CD4-positive, alpha-beta T cell (primary cell): ENCODE measurements around the gene GRM4. TPM values are rescaled to one million over a fixed set of nuclear protein-coding genes. Genes with fewer than 3 reads are reported as not detected.

Experiments used
- ATAC-seq: fragments of 200-7000 bp; cut with Tn5 transposase; one replicate; pipeline ENCODE4 v1.10.0; 2022; ENCODE audit warnings: mild to moderate bottlenecking; ENCODE audit not compliant: poor library complexity
- CTCF ChIA-PET: fragments of 350-600 bp; sonication (Branson Sonifier 250); formaldehyde crosslinking; loops from one replicate; lab custom pipeline; 2021; ENCODE audit warnings: antibody characterized with exemption, inconsistent platforms; lab: Charles Lee
- POLR2A ChIA-PET: fragments of 350-600 bp; sonication (Branson Sonifier 250); formaldehyde crosslinking; loops from one replicate; lab custom pipeline; 2021; ENCODE audit warnings: antibody characterized with exemption, inconsistent platforms; lab: Charles Lee
- DNase-seq, 14 experiments: peaks; one replicate each; pipeline ENCODE4 v3.0.0-alpha.2; 2013 to 2020; ENCODE audit warnings: mixed read lengths in 2 of 14
- H3K27ac ChIP-seq, 2 donors: one replicate each; pipeline versions ENCODE4 v1.5.1 to v1.7.0; 2013; ENCODE audit warnings: low read length in 2 of 2, low read depth in 1 of 2, mild to moderate bottlenecking in 1 of 2
- H3K27me3 ChIP-seq, 2 experiments: 1 replicate in 1 of 2; 2 replicates in 1 of 2; pipeline versions ENCODE4 v1.6.1 to v1.7.0; 2013; ENCODE audit warnings: low read length in 2 of 2, control low read depth in 1 of 2, mild to moderate bottlenecking in 1 of 2, moderate library complexity in 1 of 2; ENCODE audit not compliant: insufficient read depth in 2 of 2, control insufficient read depth in 1 of 2
- H3K36me3 ChIP-seq: one replicate; pipeline ENCODE4 v1.6.1; 2013; ENCODE audit warnings: low read length, control low read depth; ENCODE audit not compliant: insufficient read depth
- H3K4me1 ChIP-seq: one replicate; pipeline ENCODE4 v1.6.1; 2013; ENCODE audit warnings: low read length, control low read depth; ENCODE audit not compliant: insufficient read depth
- H3K4me3 ChIP-seq: one replicate; pipeline ENCODE4 v1.5.1; 2013; ENCODE audit warnings: mild to moderate bottlenecking, low read length, moderate library complexity
- H3K9me3 ChIP-seq, 2 experiments: 1 replicate in 1 of 2; 2 replicates in 1 of 2; pipeline versions ENCODE4 v1.6.1 to v1.7.0; 2013; ENCODE audit warnings: low read length in 2 of 2, mild to moderate bottlenecking in 2 of 2, control low read depth in 1 of 2, moderate library complexity in 1 of 2; ENCODE audit not compliant: control insufficient read depth in 1 of 2, insufficient read depth in 1 of 2
- H3K27ac Mint-ChIP-seq: one replicate; pipeline ENCODE4 v1.8.0; 2020; ENCODE audit warnings: mixed read lengths
- H3K27me3 Mint-ChIP-seq: one replicate; pipeline ENCODE4 v1.8.0; 2021; ENCODE audit warnings: mixed read lengths
- H3K36me3 Mint-ChIP-seq: one replicate; pipeline ENCODE4 v1.8.0; 2021; ENCODE audit warnings: low read depth, mixed read lengths
- H3K4me1 Mint-ChIP-seq: one replicate; pipeline ENCODE4 v1.8.0; 2021; ENCODE audit warnings: low read depth, mixed read lengths
- H3K4me3 Mint-ChIP-seq: one replicate; pipeline ENCODE4 v1.8.0; 2020; ENCODE audit warnings: mild to moderate bottlenecking, mixed read lengths
- H3K9me3 Mint-ChIP-seq: one replicate; pipeline ENCODE4 v1.8.0; 2020; ENCODE audit warnings: mixed read lengths
- intact Hi-C, 2 experiments: fragments of 100-400 bp; cut with DNase I in 1 of 2; cut with micrococcal nuclease in 1 of 2; formaldehyde crosslinking; loops; one replicate each; pipeline versions ENCODE4 v1.15.1 to v1.9.0; 2023 to 2025; cut with DNase I, micrococcal nuclease
- total RNA-seq, 174 experiments: library from RNA in 2 of 174; stranded (reverse) in 2 of 174; gene quantifications; one replicate each; pipeline ENCODE4 v1.2.3 and lab custom pipeline; 2021 to 2026
- TF ChIP-seq, protein P1 (sequence below): fragments of 200-600 bp; IDR thresholded peaks from one replicate; pipeline ENCODE4 v1.8.0; 2022; ENCODE audit warnings: antibody characterized with exemption, mild to moderate bottlenecking

The GRM4 gene
- total RNA-seq, 2 experiments from 2014 or later, result 0.08 TPM; not detected in 1

GRCh38 chr6:34181908-34182307 lies 36.0 kb upstream of the GRM4 start:
- H3K9me3 Mint-ChIP-seq, result peaks cover 2% of the 10 kb centered on the region
- H3K4me1 Mint-ChIP-seq, result peaks cover 31% of the 10 kb centered on the region
- Histone ChIP-seq H3K27ac (no peak overlapping the region), H3K4me1 (peaks cover 45% of the 10 kb centered on the region), H3K9me3 (no peaks in the 10 kb centered on the region), H3K4me3 (no peak overlapping the region), H3K27me3 (no peaks in the 10 kb centered on the region), H3K36me3 (no peaks in the 10 kb centered on the region)
- ChIA-PET POLR2A (interaction anchor here (1.4 to 2.1 kb wide), 5 partner anchors 14 to 707 kb away, joined by 3 to 13 read pairs (median 8); partner anchors contain the start of genes ANKS1A and HMGA1), CTCF (interaction anchor here (1.1 to 3.1 kb wide), 4 partner anchors 14 to 68 kb away, joined by 3 to 11 read pairs (median 8); partner anchors contain the start of gene SMIM29)
- H3K4me3 Mint-ChIP-seq, result no peak overlapping the region
- no peaks in the 10 kb centered on the region for H3K27me3 Mint-ChIP-seq
- peak overlapping the region; percentile 84 for H3K27ac Mint-ChIP-seq
- TF ChIP-seq, protein P1, sequence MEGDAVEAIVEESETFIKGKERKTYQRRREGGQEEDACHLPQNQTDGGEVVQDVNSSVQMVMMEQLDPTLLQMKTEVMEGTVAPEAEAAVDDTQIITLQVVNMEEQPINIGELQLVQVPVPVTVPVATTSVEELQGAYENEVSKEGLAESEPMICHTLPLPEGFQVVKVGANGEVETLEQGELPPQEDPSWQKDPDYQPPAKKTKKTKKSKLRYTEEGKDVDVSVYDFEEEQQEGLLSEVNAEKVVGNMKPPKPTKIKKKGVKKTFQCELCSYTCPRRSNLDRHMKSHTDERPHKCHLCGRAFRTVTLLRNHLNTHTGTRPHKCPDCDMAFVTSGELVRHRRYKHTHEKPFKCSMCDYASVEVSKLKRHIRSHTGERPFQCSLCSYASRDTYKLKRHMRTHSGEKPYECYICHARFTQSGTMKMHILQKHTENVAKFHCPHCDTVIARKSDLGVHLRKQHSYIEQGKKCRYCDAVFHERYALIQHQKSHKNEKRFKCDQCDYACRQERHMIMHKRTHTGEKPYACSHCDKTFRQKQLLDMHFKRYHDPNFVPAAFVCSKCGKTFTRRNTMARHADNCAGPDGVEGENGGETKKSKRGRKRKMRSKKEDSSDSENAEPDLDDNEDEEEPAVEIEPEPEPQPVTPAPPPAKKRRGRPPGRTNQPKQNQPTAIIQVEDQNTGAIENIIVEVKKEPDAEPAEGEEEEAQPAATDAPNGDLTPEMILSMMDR, result no peak
- DNase-seq (peak in 2 of 14 experiments; percentile 23 to 28), ATAC-seq (no peak)
- intact Hi-C loops, result no loop called here
- no peaks in the 10 kb centered on the region for H3K36me3 Mint-ChIP-seq

GRCh38 chr6:34179106-34179720 lies 33.3 kb upstream of the GRM4 start:
- ChIA-PET POLR2A (no interaction called here), CTCF (interaction anchor here (0.9 to 1.9 kb wide), 2 partner anchors 11 to 15 kb away, joined by 3 to 5 read pairs; no protein-coding TSS in a partner anchor)

DNA sequence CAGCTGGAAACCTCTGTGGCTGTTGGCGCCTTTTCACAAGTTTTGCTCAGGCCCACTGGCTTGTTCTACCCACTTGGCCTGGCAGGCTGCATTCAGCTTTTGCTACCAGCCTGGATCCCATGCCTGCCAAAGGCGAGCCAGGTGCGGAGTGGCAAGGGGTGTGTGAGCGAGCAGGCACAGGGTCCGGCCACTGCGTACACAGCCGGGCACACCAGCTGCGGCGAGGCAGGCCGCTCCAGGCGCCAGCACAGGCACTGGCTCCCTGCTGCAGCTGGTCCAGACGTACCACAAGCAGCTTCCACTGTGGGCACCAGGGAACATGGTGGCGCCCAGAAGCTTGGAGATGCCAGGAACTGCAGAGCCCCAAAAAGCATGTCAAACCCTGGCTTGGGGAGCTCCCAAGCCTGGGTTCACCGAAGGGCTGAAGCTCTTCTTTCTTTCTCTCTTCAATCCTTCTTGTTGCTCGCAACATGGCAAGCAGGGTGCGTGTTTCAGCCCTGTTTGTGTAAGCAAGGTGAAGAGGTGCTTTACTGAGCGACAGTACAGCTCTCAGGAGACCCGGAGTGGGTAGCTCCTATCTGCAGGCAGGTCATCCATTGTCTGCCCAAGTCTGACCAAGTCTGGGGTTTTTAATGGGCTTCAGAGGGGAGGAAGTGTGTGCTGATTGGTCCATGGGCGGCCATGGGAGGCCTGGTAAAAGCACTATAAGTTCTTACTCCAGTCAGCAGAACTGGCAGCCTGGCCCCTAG lies 32.6 kb upstream of the GRM4 start:
- H3K4me3 ChIP-seq, result no peak overlapping the region
- ChIA-PET POLR2A (no interaction called here), CTCF (interaction anchor here (0.9 to 1.9 kb wide), 3 partner anchors 12 to 15 kb away, joined by 3 to 5 read pairs (median 3); no protein-coding TSS in a partner anchor)
- H3K27ac Mint-ChIP-seq, result no peak overlapping the region
- no peak overlapping the region for H3K27ac ChIP-seq
- DNase-seq (no peak), ATAC-seq (no peak)
- H3K27me3 ChIP-seq, result no peaks in the 10 kb centered on the region
- H3K4me3 Mint-ChIP-seq, result no peak overlapping the region
- H3K27me3 Mint-ChIP-seq, result no peaks in the 10 kb centered on the region
- TF ChIP-seq, protein P1, result no peak
- H3K36me3 ChIP-seq, result no peaks in the 10 kb centered on the region
- H3K9me3 Mint-ChIP-seq, result peaks cover under 1% of the 10 kb centered on the region
- H3K4me1 Mint-ChIP-seq, result peaks cover 24% of the 10 kb centered on the region
- no peaks in the 10 kb centered on the region for H3K9me3 ChIP-seq
- intact Hi-C loops, result no loop called here
- no peaks in the 10 kb centered on the region for H3K36me3 Mint-ChIP-seq
- H3K4me1 ChIP-seq, result peaks cover 36% of the 10 kb centered on the region

More at GRCh38 chr6:34179106-34179720, 33.3 kb upstream of the GRM4 start:
- no peaks in the 10 kb centered on the region for H3K27me3 ChIP-seq
- Mint-ChIP-seq H3K27me3 (no peaks in the 10 kb centered on the region), H3K9me3 (peaks cover 2% of the 10 kb centered on the region), H3K4me1 (peaks cover 27% of the 10 kb centered on the region), H3K27ac (no peak overlapping the region), H3K4me3 (no peak overlapping the region), H3K36me3 (no peaks in the 10 kb centered on the region)
- H3K27ac ChIP-seq, result no peak overlapping the region
- peaks cover 39% of the 10 kb centered on the region for H3K4me1 ChIP-seq
- no peak overlapping the region for H3K4me3 ChIP-seq
- TF ChIP-seq, protein P1, result no peak
- intact Hi-C loops, result no loop called here
- DNase-seq (no peak), ATAC-seq (no peak)
- no peaks in the 10 kb centered on the region for H3K9me3 ChIP-seq
- no peaks in the 10 kb centered on the region for H3K36me3 ChIP-seq
